ENCODE results near the gene LYPD5.
"Not testable (repeated sequence)": the region's sequence is repeated elsewhere in the genome, so short reads cannot be mapped to it uniquely, and the experiment has no call there.

LYPD5 gene

DNA sequence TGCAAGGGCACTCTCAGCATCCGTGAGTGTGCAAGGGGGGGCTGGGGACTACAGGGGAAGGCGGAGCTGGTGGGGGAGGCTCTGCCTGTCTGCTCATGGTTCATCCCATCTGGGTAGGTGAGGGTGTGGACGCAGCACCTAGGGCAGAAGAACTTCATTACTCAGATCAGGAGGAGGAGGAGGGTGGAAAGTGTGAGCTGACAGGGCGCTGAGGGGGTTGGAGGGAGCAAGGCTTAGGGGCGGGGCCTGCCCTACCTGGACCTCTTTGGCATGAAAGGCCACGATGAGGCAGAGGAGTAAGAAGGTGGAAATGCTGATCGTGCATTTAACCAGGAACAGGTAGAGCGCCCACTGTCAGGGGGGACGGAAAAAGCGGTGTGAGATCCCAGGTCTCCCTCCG is 26.0 kb downstream of the LYPD5 start:
- DNase-seq, result no peak

DNA sequence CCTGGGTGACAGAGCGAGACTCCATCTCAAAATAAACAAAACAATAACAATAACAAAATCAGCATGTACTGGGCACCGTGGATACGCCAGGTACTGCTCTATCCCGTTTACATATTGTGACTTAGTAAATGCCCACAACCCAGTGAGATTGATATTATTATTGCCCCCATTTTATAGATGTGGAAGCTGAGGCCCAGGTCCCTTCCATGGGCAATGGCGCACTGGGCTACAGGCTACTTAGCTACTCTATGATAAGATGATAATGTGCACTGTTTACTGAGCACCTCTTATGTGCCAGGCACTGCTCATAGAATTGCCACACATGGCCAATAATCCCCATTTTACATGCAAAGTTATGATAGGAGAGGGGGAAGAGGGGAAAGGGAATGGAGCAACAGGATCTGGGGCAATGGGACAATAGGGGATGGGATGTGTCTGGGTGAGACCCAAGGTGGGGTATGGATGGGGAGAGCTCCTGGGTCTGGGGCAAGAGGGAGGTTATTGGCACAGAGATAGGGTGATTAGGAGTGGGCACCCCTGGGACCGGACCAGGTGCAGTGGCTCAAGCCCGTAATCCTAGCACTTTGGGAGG is 26.9 kb downstream of the LYPD5 start:
- no peak for DNase-seq

- DNase-seq, result not testable (repeated sequence)
Observed at GRCh38 chr19:43774940-43775258, 27.3 kb downstream of the LYPD5 start.

DNA sequence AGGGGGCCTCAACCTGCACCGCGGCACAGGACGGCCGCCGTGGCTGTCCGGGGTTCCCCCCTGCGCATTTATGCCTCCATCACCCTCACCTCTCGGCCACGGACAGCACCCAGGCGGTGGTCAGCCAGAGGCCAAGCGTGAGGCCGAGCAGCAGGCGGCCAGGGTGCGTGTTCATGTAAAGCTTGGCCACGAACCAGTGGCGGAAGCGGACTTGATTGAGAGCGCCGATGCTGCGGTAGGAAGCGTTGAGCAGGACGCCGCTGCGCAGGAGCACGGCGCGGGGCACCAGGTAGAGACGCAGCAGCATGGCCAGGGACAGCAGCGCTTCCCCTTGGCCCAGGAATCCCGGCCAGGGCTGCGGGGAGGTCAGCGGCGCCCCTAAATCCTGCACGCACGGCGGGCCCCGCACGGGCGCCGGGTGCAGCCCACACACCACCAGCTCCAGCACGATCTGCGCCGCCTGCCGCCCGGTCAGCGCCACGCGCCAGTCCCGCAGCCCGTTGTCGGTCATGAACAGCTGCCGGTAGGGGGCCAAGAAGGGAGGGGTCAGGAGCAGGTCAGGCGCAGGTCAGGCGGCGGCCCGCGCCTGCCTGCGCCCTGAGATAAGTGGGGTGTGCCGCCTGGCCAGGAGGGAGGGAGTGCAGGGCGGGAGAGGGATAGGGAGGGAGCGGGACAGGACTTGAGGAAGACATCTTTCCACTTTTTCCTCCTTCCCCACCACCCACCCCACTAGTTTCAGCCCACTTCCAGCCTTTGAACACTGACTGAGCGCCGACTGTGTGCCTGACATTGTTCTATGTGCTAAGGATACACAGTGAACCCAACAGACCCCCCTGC is 27.9 kb downstream of the LYPD5 start:
- DNase-seq, result peak; percentile 38

DNA sequence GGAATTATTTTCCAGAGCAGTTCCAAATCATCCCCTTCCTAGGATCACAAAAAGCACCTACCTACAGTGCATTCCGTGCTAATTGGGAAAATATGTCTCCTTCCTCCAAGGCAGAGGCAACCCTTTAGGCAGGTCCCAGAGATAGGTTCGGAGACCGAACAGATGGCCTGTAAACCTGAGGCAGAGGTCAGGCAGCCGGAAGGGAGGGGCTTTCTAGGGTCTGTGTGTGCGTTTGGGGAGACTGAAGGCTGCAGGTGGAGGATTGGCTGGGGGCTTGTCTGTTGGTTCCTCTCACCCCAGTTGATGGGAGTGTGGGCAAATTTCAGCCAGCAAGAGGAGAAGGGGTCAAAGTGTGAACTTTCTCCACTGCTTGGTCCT is 28.5 kb downstream of the LYPD5 start:
- DNase-seq, result no peak

GRCh38 chr19:43769256-43769655 is 33.0 kb downstream of the LYPD5 start:
- no peak for DNase-seq

GRCh38 chr19:43768273-43769050 is 33.8 kb downstream of the LYPD5 start:
- no peak for DNase-seq

DNA sequence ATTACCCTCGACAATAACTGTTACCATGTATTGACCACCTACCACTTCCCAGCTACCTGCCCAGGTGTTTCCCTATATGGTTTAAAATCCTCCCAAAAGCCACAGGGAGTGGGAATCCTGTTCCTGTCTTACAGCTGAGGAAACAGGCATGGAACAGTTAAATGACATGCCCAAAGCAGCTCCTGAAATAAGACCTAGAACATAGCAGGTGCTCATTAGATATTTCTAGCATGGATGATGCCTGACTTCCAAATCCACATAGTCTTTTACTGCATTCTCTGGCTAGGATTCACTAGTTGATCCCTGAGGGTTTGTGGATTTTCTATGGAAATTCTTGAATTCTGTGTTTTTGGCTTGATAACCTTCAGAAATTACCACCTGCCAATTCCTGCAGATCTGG is 34.4 kb downstream of the LYPD5 start:
- DNase-seq, result no peak

DNA sequence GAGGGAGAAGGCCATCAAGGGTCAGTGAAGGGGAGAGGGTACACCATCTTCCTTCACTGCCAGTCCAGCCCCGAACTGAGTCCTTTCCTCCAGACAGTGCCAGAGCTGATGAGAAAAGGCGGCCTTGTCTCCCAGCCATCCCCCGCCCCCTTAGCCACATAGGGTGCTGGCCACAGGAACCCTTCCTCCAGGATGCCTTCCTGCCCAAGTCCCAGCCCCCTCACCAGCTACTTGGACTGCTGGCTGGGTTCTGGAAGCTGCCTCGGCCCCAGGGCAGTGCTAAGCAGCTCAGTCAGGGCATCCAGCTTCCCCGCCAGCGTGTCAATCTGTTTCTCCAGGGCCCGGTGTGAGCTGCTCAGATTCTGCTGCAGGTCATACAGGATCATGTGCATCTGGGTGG is 34.9 kb downstream of the LYPD5 start:
- no peak for DNase-seq

- no peak for DNase-seq
Observed at GRCh38 chr19:43766755-43767043, 35.5 kb downstream of the LYPD5 start.

DNA sequence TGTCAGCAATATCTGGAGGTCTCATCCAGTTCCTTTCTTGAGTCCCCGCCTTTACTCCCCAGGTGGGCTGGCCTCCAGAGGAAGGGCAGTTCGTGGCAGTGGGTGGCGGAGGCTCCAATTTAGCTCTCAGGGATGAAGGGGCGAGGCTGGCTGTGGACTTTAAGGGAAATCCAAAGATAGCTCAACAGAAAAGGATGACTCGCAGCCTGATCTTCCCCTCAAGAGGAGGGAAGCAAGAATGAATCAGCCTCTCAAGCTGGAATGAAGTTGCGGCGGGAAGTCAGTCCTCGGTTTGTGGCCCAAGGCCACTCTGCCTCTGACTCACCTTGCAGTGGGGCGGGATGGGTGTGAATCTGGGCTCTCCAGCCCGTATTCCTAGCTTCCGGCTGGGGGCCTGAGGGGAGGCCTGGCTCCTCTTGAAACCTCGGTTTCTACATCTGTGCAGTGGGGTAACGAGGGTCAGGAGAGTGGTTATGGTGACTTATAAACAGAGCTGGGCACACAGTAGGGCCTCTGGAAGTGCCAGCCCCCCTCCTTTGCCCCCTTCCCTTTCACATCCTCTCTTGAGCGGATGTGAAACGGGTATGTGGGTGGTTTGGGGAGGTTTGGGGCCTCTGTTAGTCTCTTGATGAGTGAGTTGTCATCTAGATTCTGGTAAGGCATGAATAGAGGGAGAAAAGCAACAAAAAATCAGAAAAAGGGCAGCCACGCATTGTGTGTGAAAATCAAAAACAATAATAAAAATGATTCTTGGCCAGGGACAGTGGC is 37.0 kb downstream of the LYPD5 start:
- DNase-seq, result peak; percentile 98

DNA sequence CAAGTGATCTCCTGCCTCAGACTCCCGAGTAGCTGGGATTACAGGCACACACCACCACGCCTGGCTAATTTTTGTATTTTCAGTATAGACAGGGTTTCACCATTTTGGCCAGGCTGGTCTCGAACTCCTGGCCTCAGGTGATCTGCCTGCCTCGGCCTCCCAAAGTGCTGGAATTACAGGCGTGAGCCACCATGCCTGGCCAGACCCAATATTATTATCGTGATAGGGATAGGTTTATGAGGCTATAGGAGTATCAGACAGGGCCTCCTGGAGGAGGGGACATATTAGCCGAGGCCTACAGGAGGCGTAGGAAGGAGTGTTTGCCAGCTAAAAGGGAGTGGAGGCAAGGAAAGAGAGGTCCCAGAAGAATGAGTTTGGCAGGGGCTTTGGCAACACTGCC is 37.6 kb downstream of the LYPD5 start:
- DNase-seq, result not testable (repeated sequence)

- no peak for DNase-seq
Observed at GRCh38 chr19:43763473-43763939, 38.7 kb downstream of the LYPD5 start.

GRCh38 chr19:43762814-43763213 is 39.4 kb downstream of the LYPD5 start:
- DNase-seq, result no peak

DNA sequence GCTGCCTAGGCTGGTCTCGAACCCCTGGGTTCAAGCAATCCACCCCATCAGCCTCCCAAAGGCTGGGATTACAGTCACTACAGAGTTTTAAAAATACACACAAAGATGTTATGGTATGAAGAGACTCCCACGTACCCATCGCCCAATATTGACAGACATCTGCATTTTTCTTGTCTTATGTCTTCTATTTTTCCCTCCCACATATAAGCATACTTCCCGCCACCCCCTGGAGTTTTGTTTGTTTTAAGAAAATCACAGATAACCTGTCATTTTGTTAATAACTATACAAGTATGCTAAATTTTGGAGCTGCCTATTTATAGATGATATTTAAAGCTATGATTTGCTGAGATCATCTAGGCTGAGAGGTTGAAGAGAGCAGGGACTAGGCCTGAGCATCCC is 41.3 kb downstream of the LYPD5 start:
- no peak for DNase-seq

DNA sequence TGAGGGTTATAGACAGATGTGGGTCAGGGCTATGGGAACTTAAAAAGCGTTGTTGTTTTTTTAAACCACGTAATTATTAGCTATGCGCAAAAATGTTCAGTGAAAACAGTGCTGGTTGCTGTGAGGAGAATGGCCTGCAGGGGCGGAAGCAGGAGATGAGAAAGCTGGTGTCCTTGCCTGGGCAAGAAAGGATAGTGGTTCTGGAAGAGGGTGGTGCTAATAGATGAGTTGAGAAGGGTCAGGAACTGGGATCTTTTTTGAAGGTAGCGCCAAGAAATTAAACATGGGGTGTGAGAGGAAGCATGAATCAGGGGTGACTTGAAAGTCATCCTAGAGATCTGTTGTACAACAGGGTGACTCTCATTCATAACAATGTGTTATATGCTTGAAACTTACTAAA is 42.7 kb downstream of the LYPD5 start:
- peak; percentile 73 for DNase-seq

DNA sequence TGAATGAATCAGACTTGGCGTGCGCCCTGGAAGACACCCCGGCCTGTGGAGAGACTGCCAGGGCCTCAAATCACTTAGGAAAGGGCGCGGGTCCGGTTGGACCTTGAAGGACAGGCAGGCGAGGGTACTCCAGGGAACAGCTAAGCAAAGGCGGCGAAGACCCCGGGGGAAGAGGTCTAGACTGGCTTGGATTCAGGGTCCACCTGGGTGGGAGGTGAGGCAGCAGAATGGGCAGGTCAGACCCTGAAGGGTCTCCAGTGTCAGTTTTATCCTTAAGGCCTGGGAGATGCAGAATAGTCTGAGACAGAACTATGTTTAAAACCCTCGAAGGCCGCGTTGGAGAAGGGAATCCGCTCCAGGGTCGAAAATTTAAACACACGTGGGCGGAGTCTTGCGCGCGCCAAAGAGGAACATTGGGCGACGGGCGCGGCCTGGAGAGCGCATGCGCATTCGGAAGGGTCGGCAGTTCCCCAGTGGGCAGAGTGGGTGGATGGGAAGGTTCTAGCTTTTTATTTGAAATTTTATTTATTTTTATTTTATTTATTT is 46.9 kb downstream of the LYPD5 start:
- peak; percentile 66 for DNase-seq

DNA sequence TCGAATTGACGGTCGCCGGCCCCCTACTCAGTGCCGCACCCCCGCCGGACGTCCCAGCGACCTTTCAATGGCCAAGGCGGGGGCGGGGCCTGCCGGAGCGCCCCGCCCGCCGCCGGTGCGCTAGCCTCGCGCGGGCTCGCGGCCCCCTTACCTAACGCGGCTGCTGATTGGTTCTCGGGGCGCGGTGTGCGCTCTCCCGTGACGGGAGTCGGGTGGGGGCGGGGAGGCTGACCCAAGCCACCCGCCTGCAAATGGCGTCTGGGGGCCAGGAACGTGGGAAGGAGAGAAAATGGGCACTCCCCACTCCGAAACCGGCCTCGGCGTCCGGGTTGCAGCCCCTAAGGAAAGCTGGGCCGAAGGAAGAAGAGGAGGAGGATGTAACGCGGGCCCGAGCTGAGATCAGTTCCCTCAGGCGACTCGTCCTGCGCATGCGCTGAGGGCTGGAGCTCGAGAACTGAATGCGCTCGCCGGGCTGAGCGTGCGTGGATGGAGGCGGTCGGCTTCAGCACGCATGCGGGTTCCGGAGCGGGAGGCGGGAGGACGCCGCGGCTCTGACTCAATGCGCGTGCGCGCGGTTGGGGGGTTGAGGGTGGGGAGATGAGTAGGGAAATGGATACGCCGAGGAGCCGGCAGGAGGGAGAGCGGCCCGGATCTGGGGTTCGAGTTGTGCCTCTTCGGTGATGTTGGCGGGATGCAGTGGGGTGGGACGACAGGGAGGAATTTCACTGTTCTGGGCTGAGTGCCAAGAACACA is 47.6 kb downstream of the LYPD5 start, which contains the start of gene SMG9:
SMG9 (minus strand) TSS at position 460 of the 753 bp plus-strand sequence. CDS start 4,221 bp downstream, outside the sequence.
- peak; percentile 95 for DNase-seq

DNA sequence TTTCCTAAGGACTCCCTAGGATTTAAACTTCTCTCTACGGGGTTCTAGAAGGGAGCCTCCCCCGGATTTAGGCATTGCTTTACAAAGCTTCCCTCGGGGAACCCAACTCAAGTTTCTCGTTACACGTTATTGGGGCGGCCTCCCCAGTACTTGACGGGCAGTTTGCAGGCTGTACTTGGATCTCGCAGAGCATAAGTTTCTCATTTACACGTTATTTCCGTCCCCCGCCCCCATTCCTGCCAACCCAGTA is 48.1 kb downstream of the LYPD5 start:
- no peak for DNase-seq

- no peak for DNase-seq
Observed at GRCh38 chr19:43752287-43752875, 49.9 kb downstream of the LYPD5 start.

DNA sequence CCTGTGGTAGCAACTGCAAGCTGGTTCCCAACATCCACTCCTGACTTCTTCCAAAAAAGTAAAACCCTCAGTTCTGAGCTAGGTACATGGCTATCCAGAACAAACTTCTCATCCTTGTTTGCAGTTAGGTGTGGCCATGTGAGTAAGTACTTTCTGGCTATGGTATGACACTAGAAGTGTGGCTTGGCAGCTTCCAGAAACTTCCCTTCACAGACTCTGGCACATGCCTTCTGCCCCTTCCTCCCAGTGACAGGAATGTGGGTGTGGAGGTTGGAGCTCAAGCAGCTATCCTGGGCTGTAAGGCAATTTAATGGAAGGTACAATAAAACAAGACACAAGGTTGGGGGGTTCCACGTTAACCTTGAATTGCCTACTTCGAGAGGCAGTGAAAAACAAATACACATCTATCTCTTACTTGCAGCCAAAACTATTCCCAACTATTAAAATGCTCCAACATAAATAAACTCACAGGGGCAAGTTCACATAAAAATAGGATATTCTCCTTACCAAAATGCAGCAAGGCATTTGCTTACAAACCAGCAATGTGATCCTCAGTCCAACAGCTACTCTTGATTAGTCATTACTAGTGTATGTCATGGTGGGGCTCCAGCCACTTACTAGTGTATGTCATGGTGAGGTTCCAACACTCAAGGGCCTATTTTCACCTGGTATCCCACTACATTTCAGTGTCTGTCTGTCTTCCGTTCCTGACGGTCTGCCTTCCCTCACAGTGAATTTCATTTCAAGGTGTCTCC is 50.6 kb downstream of the LYPD5 start:
- no peak for DNase-seq

Data from NCI-H226 (cell line).